Ishikawa (cell line): ENCODE data around the gene WBP1L.

ENCODE experiments used
- CEBPB ChIP-seq: IDR thresholded peaks from 2 replicates; pipeline ENCODE4 v1.6.1; 2012
- CREB1 ChIP-seq: IDR thresholded peaks from 2 replicates; pipeline ENCODE4 v1.6.1; 2012; ENCODE audit warnings: low read depth
- EGR1 ChIP-seq: IDR thresholded peaks from 2 replicates; pipeline ENCODE4 v1.6.1; 2012
- EP300 ChIP-seq: IDR thresholded peaks from 2 replicates; pipeline ENCODE4 v1.6.1; 2012; ENCODE audit warnings: borderline replicate concordance
- FOXM1 ChIP-seq: IDR thresholded peaks from 2 replicates; pipeline ENCODE4 v1.6.1; 2012; ENCODE audit warnings: low read depth, borderline replicate concordance
- MAX ChIP-seq: IDR thresholded peaks from 2 replicates; pipeline ENCODE4 v1.6.1; 2012
- NFIC ChIP-seq: IDR thresholded peaks from 2 replicates; pipeline ENCODE4 v1.6.1; 2012
- RAD21 ChIP-seq: IDR thresholded peaks from 2 replicates; pipeline ENCODE4 v1.6.1; 2012; ENCODE audit warnings: low read depth
- REST ChIP-seq: IDR thresholded peaks from 2 replicates; pipeline ENCODE4 v1.6.1; 2012; ENCODE audit warnings: low read depth, mild to moderate bottlenecking
- TAF1 ChIP-seq: IDR thresholded peaks from 2 replicates; pipeline ENCODE4 v1.6.1; 2012; ENCODE audit warnings: low read depth, mild to moderate bottlenecking
- USF1 ChIP-seq: IDR thresholded peaks from 2 replicates; pipeline ENCODE4 v1.6.1; 2012
- YY1 ChIP-seq: IDR thresholded peaks from 2 replicates; pipeline ENCODE4 v1.6.1; 2012; ENCODE audit warnings: low read depth
- ZBTB7A ChIP-seq: IDR thresholded peaks from 2 replicates; pipeline ENCODE4 v1.6.1; 2012; ENCODE audit warnings: low read depth

GRCh38 chr10:102791754-102792395 lies 48.1 kb downstream of the WBP1L start:
- TF ChIP-seq MAX, result no peak
- TF ChIP-seq EGR1, result no peak
- no peak for TF ChIP-seq CREB1
- no peak for TF ChIP-seq RAD21
- TF ChIP-seq NFIC, result no peak
- no peak for TF ChIP-seq REST
- TF ChIP-seq YY1, result no peak
- no peak for TF ChIP-seq TAF1
- TF ChIP-seq EP300, result no peak
- TF ChIP-seq FOXM1, result no peak
- no peak for TF ChIP-seq CEBPB
- TF ChIP-seq USF1, result no peak
- no peak for TF ChIP-seq ZBTB7A
